Aorta (tissue), 5 donors: ENCODE data around the gene PRPF38B. TPM values are rescaled to one million over a fixed set of nuclear protein-coding genes. Genes with fewer than 3 reads are reported as not detected.

Experiments
- ATAC-seq: fragments of 200-7000 bp; cut with Tn5 transposase; one replicate; pipeline ENCODE4 v1.9.1; 2022; ENCODE audit warnings: moderate library complexity; ENCODE audit not compliant: low FRiP score
- DNase-seq, 2 donors: peaks; one replicate each; pipeline ENCODE4 v3.0.0-alpha.2; 2020
- H3K27ac ChIP-seq, 2 donors: one replicate each; pipeline ENCODE4 v1.5.1; 2013; ENCODE audit warnings: low read length in 2 of 2, mild to moderate bottlenecking in 2 of 2, moderate library complexity in 2 of 2, control low read depth in 1 of 2, inconsistent platforms in 1 of 2, low read depth in 1 of 2
- H3K27me3 ChIP-seq, 2 donors: one replicate each; pipeline ENCODE4 v1.6.1; 2013; ENCODE audit warnings: control low read depth in 1 of 2, low read length in 1 of 2, mild to moderate bottlenecking in 1 of 2, moderate library complexity in 1 of 2; ENCODE audit not compliant: insufficient read depth in 2 of 2, control insufficient read depth in 1 of 2
- H3K36me3 ChIP-seq, 2 donors: one replicate each; pipeline ENCODE4 v1.6.1; 2013; ENCODE audit warnings: control low read depth in 1 of 2, low read length in 1 of 2, mild to moderate bottlenecking in 1 of 2; ENCODE audit not compliant: insufficient read depth in 2 of 2, control insufficient read depth in 1 of 2
- H3K4me1 ChIP-seq, 2 donors: one replicate each; pipeline ENCODE4 v1.6.1; 2013; ENCODE audit warnings: low read length in 2 of 2, control low read depth in 1 of 2, mild to moderate bottlenecking in 1 of 2, moderate library complexity in 1 of 2; ENCODE audit not compliant: insufficient read depth in 2 of 2, control insufficient read depth in 1 of 2
- H3K4me3 ChIP-seq, 2 donors: one replicate each; pipeline ENCODE4 v1.5.1; 2013; ENCODE audit warnings: low read length in 2 of 2, control low read depth in 1 of 2, mild to moderate bottlenecking in 1 of 2
- H3K9me3 ChIP-seq: one replicate; pipeline ENCODE4 v1.6.1; 2013; ENCODE audit warnings: mild to moderate bottlenecking, low read length; ENCODE audit not compliant: control insufficient read depth
- WGBS, 2 donors: extraction: QIAGEN DNeasy Blood & Tissue Kit; methylation state at CpG; one replicate each; pipeline ENCODE4 v1.1.7; 2013; 5-methylcytosine and 5-hydroxymethylcytosine counted together
- intact Hi-C, 2 donors: fragments of 100-400 bp; cut with DNase I; formaldehyde crosslinking; loops; one replicate each; pipeline versions ENCODE4 v1.14.2 to v1.15.0; 2022
- long read RNA-seq, 2 donors: library from polyadenylated mRNA; unstranded; transcript quantifications; one replicate each; pipeline ENCODE4 v2.0.0, GENCODE V29; 2020 to 2021
- polyA plus RNA-seq, 2 donors: library from polyadenylated mRNA; stranded (reverse); fragments of 200-250 nt; gene quantifications; one replicate each; pipeline ENCODE4 v1.2.3, GENCODE V29; 2013
- total RNA-seq, 2 donors: library from RNA; stranded (reverse); fragmentation: NEBNext Ultra II Directional; extraction: Animal tissue kit (Norgen Biotek cat#: 25700); gene quantifications; one replicate each; pipeline ENCODE4 v1.2.1, GENCODE V29; 2021
- donor health status: healthy with polysubstance abuse.
- donor health status: Bipolar disorder and iron deficiency.
- donor health status: DM: no; HTN: no; CAD: no.
- donor health status: DM: no; HTN: no; CAD: no.
- donor health status: DM: yes; HTN: yes; CAD: no.

The PRPF38B gene
- total RNA-seq: 10 to 100 TPM; 41.2 to 45.6 TPM
- 10 to 100 TPM; 24.9 to 43.8 TPM for polyA plus RNA-seq
- long read RNA-seq, donor 1, transcript PRPF38B-203 (6 exons, 3,693 nt): major isoform, 120 of 222 reads
- long read RNA-seq, donor 1, transcript PRPF38B-204 (5 exons, 2,043 nt): minor isoform, 13 of 222 reads
- long read RNA-seq, donor 1, partial matches to known transcripts: 19 of 222 reads
- long read RNA-seq, donor 1, other reads (novel, unspliced or antisense): 68 of 222 reads
- long read RNA-seq, donor 2, transcript PRPF38B-203 (6 exons, 3,693 nt): major isoform, 14 of 41 reads
- long read RNA-seq, donor 2, transcript PRPF38B-205 (2 exons, 1,352 nt): minor isoform, 5 of 41 reads
- long read RNA-seq, donor 2, partial matches to known transcripts: 1 of 41 reads
- long read RNA-seq, donor 2, other reads (novel, unspliced or antisense): 19 of 41 reads

- 0% methylated on average over 49 to 59 of the region's 59 CpGs for WGBS, 2 donors
- H3K27me3 ChIP-seq: no peaks in the 10 kb centered on the region
- H3K27ac ChIP-seq: peak within 1 kb of the TSS; percentile 36 to 98
- H3K4me3 ChIP-seq: peak within 1 kb of the TSS; percentile 76 to 91
- peak; percentile 97 to 98 for DNase-seq
- no peaks in the 10 kb centered on the region for H3K36me3 ChIP-seq
- no peaks in the 10 kb centered on the region for H3K4me1 ChIP-seq
- peak; percentile 99 for ATAC-seq
- no peaks in the 10 kb centered on the region for H3K9me3 ChIP-seq
- intact Hi-C loops: loop anchor here (2.0 kb wide), 1 partner anchor 55 kb away; the partner anchor contains the start of gene STXBP3 (in 2 of the 2)
Observed at GRCh38 chr1:108691942-108692723, at the start of gene PRPF38B. Gene PRPF38B (plus strand): TSS chr1:108692310. CDS start chr1:108692592, 282 bp downstream.

DNA sequence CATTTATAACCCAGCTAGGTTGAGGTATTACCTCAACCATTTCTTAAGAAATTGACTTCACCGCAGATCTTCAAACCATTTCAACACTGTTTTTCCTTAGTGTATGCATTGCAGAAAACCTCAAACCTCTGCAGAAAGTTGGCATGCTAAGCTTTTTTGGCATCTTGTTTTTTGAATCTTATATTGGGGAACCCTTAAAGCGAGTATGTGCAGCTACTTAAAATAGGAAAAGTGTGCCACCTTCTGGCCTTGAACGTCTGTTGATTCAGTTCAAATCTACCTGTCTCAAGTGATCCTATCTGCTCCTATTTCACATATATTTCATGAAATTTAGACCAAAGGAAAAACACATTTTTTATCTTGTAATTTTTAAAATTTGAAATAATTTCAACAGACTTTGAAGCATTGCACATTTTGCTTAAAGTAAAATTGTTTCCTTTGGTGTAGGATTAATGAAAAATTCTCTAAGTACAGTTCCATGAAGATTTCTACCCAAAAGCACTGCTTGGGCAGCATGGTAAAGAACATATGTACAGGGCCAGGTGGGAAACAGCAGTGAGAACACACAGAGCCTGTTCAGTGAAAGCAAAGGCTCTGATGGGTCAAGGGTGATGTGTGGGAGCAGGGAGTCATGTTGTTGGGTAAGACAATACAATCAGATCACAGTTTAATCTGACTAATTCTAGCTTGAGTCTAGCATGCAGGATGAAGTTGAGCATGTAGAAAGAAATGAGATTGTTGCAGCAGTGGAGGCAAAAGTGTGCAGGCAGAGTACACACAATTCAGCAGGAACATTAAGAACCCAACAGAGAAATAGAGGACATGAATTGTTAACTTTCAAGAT, 48.4 kb upstream of the PRPF38B start:
- Histone ChIP-seq H3K27ac (no peak overlapping the region), H3K4me1 (no peaks in the 10 kb centered on the region), H3K9me3 (no peaks in the 10 kb centered on the region), H3K4me3 (no peak overlapping the region), H3K36me3 (no peaks in the 10 kb centered on the region), H3K27me3 (no peaks in the 10 kb centered on the region)
- ATAC-seq: peak; percentile 77
- no peak for DNase-seq
- intact Hi-C loops: loop anchor here (2.0 to 5.0 kb wide), 2 partner anchors 86 to 131 kb away; no protein-coding TSS in a partner anchor
- WGBS, 2 donors: 19 to 20% methylated on average over 3 of the region's 3 CpGs

GRCh38 chr1:108644984-108645383, 47.1 kb upstream of the PRPF38B start:
- Histone ChIP-seq H3K4me3 (no peak overlapping the region), H3K4me1 (no peaks in the 10 kb centered on the region), H3K9me3 (no peaks in the 10 kb centered on the region), H3K27me3 (no peaks in the 10 kb centered on the region), H3K27ac (no peak overlapping the region), H3K36me3 (peaks cover 0 to 3% of the 10 kb centered on the region in 2 donors)
- 2 to 3% methylated on average over 7 of the region's 7 CpGs for WGBS, 2 donors
- intact Hi-C loops: loop anchor here in 1 of 2 donors (5.0 kb wide), 1 partner anchor 88 kb away; no protein-coding TSS in a partner anchor
- DNase-seq (no peak), ATAC-seq (no peak)

- H3K9me3 ChIP-seq: no peaks in the 10 kb centered on the region
- DNase-seq (no peak), ATAC-seq (no peak)
- intact Hi-C loops: no loop called here
- H3K4me1 ChIP-seq: no peaks in the 10 kb centered on the region
- no peak overlapping the region for H3K4me3 ChIP-seq
- no peaks in the 10 kb centered on the region for H3K27me3 ChIP-seq
- H3K27ac ChIP-seq: no peak overlapping the region
- 84 to 85% methylated on average over 9 of the region's 9 CpGs for WGBS, 2 donors
- H3K36me3 ChIP-seq: peaks cover 0 to 3% of the 10 kb centered on the region in 2 donors
Observed at GRCh38 chr1:108645564-108646184, 46.4 kb upstream of the PRPF38B start.

- H3K27ac ChIP-seq: no peak overlapping the region
- ATAC-seq (no peak), DNase-seq (no peak)
- peaks cover 0 to 3% of the 10 kb centered on the region in 2 donors for H3K36me3 ChIP-seq
- no peaks in the 10 kb centered on the region for H3K9me3 ChIP-seq
- no peaks in the 10 kb centered on the region for H3K4me1 ChIP-seq
- 92 to 95% methylated on average over 4 of the region's 4 CpGs for WGBS, 2 donors
- H3K27me3 ChIP-seq: no peaks in the 10 kb centered on the region
- intact Hi-C loops: no loop called here
- no peak overlapping the region for H3K4me3 ChIP-seq
Observed at GRCh38 chr1:108646265-108646647, 45.9 kb upstream of the PRPF38B start.

GRCh38 chr1:108646648-108647269, 45.4 kb upstream of the PRPF38B start:
- Histone ChIP-seq H3K4me3 (no peak overlapping the region), H3K27me3 (no peaks in the 10 kb centered on the region), H3K9me3 (no peaks in the 10 kb centered on the region), H3K4me1 (no peaks in the 10 kb centered on the region), H3K27ac (no peak overlapping the region), H3K36me3 (peaks cover 0 to 3% of the 10 kb centered on the region in 2 donors)
- WGBS, 2 donors: 93% methylated on average over 11 of the region's 11 CpGs
- intact Hi-C loops: no loop called here
- ATAC-seq: peak; percentile 66
- peak; percentile 88 to 93 for DNase-seq

GRCh38 chr1:108653431-108654105, 38.5 kb upstream of the PRPF38B start:
- Histone ChIP-seq H3K4me1 (no peaks in the 10 kb centered on the region), H3K36me3 (peaks cover 0 to 3% of the 10 kb centered on the region in 2 donors), H3K27ac (no peak overlapping the region), H3K27me3 (no peaks in the 10 kb centered on the region), H3K4me3 (no peak overlapping the region), H3K9me3 (no peaks in the 10 kb centered on the region)
- intact Hi-C loops: no loop called here
- ATAC-seq (no peak), DNase-seq (no peak)
- 77 to 79% methylated on average over 2 of the region's 2 CpGs for WGBS, 2 donors
